Naive B cell (primary cell): Measurements from ENCODE around the gene GPATCH3. TPM values are rescaled to one million over a fixed set of nuclear protein-coding genes. Genes with fewer than 3 reads are reported as not detected.
"Not testable (repeated sequence)": the region's sequence is repeated elsewhere in the genome, so short reads cannot be mapped to it uniquely, and the experiment has no call there.

Experiments
- ATAC-seq, 2 donors: fragments of 150-1000 bp; cut with Tn5 transposase; 2 replicates each; pipeline ENCODE4 v1.10.0; 2021; ENCODE audit warnings: low read depth in 2 of 2, mild to moderate bottlenecking in 2 of 2, moderate library complexity in 2 of 2
- DNase-seq: peaks from one replicate; pipeline ENCODE4 v3.0.0; 2022
- H3K27ac Mint-ChIP-seq, 6 donors: one replicate each; pipeline ENCODE4 v1.8.0; 2020 to 2022; ENCODE audit warnings: mild to moderate bottlenecking in 6 of 6, mixed read lengths in 6 of 6, moderate library complexity in 5 of 6, inconsistent platforms in 2 of 6
- H3K27me3 Mint-ChIP-seq, 3 donors: one replicate each; pipeline ENCODE4 v1.8.0; 2021 to 2022; ENCODE audit warnings: mixed read lengths in 3 of 3, mild to moderate bottlenecking in 1 of 3
- H3K36me3 Mint-ChIP-seq, 2 donors: one replicate each; pipeline ENCODE4 v1.8.0; 2020 to 2022; ENCODE audit warnings: mixed read lengths in 2 of 2, inconsistent platforms in 1 of 2, mild to moderate bottlenecking in 1 of 2
- H3K4me1 Mint-ChIP-seq, 3 donors: one replicate each; pipeline ENCODE4 v1.8.0; 2020 to 2022; ENCODE audit warnings: mixed read lengths in 3 of 3, inconsistent platforms in 1 of 3, mild to moderate bottlenecking in 1 of 3, moderate library complexity in 1 of 3
- H3K4me3 Mint-ChIP-seq, 8 donors: one replicate each; pipeline ENCODE4 v1.8.0; 2020 to 2022; ENCODE audit warnings: mild to moderate bottlenecking in 8 of 8, mixed read lengths in 8 of 8, moderate library complexity in 8 of 8, inconsistent platforms in 2 of 8
- H3K9me3 Mint-ChIP-seq, 7 donors: one replicate each; pipeline ENCODE4 v1.8.0; 2020 to 2022; ENCODE audit warnings: mixed read lengths in 7 of 7, mild to moderate bottlenecking in 5 of 7, inconsistent platforms in 2 of 7, moderate library complexity in 1 of 7
- polyA plus RNA-seq, 6 donors: library from polyadenylated mRNA; unstranded; fragments of 300-500 nt; fragmentation: Illumina TruSeq; gene quantifications; one replicate each; pipeline ENCODE4 v1.2.3, GENCODE V29; 2021; ENCODE audit warnings: low read depth in 6 of 6

Gene GPATCH3
- polyA plus RNA-seq, 6 donors from 2014 or later: 11.0 to 22.1 (median 15.5) TPM

DNA sequence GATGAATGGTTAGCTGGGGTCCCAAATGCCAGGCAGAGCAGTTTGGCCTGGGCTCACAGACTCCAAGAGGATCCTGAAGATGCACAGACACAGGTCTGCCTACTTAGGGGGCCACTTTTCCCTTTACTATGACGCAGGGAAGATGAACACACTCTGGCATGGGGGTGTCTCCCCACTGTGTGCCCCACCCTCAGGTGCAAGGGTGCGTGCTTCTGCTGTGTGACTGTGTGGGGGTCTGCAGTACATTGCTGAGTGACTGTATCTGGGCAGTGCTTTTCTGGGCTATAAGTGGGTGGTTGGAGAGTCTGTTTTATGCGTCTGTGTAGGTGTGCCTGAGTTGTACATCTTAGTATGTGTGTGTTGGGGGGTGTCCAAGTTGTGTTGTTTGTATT is 9.7 kb upstream of the GPATCH3 start:
- Mint-ChIP-seq H3K9me3 (no peaks in the 10 kb centered on the region), H3K27me3 (peaks cover 0 to 24% (median 0%) of the 10 kb centered on the region in 3 donors), H3K4me1 (no peaks in the 10 kb centered on the region), H3K4me3 (no peak overlapping the region), H3K36me3 (no peaks in the 10 kb centered on the region), H3K27ac (peak overlapping the region in 1 of 6 donors; percentile 16)
- DNase-seq (no peak), ATAC-seq (no peak)

DNA sequence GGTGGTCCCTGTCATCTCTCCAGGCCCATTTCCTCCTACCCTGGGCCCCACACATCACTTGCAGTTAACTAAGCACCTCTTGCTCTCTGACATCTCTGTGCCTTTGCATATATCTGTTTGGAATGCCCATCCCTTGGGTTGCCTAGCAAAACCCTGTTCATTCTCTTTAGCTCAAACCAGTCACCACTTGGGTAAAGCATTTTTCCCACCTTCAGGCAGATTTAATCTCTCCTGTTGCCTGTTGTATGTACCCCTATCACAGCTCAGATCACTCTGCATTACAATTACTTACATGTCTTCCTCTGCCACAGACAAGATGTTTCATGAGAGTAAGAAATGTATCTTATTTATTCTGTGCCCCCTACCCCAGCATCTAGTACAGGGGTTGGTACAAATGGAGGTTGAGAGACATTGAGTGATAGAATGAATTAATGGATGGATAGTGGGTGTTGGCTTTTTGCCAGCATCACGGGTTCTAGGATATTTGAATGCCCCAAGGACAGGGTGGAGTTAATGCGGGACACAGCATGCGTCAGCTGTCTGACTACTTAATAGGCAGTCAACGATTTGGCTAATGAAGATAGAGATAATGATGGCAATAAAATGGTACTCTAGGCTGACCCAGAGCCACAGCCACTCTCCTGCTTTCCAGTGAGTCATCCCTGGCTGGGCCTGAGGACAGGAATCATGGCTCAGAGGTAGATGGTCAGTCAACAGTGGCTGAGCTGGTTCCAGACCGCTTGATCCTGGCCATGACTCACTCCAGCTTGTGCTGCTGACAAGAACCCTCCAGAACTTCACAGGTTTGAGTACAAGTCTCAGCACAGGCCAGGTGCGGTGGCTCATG is 7.0 kb upstream of the GPATCH3 start:
- Mint-ChIP-seq H3K27me3 (peaks cover 0 to 24% (median 0%) of the 10 kb centered on the region in 3 donors), H3K9me3 (no peaks in the 10 kb centered on the region), H3K36me3 (no peaks in the 10 kb centered on the region), H3K4me3 (no peak overlapping the region), H3K27ac (peak overlapping the region in 1 of 6 donors; percentile 27), H3K4me1 (peaks cover 0 to 2% (median 0%) of the 10 kb centered on the region in 3 donors)
- ATAC-seq: no peak
- DNase-seq: no peak

DNA sequence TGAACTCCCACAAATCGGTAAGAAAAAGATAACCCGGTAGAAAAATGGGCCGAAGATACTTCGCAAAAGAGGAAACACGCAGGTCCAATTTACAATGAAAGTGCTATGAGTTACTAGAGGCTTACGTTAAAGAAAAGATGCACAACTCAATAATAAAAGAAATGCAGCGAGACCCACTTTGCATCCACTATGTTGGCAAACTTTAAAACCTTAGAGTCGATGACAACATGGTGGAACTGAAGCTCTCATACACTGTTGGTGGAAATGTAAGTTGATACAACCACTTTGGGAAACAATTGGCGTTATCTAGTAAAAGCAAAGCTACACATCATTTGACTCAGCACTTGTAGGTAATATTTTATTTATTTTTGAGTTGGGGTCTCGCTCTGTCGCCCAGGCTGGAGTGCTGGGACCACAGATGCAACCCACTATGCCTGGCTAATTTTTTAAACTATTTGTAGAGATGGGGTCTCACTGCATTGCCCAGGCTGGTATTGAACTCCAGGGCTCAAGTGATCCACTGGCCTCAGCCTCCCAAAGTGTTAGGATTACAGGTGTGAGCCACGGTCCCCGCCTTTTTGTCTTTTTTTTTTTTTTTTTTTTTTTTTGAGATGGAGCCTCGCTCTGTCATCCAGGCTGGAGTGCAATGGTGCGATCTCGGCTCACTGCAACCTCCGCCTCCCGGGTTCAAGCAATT is 696 bp upstream of the GPATCH3 start:
- peak; percentile 2 to 5 for ATAC-seq
- no peak for DNase-seq

DNA sequence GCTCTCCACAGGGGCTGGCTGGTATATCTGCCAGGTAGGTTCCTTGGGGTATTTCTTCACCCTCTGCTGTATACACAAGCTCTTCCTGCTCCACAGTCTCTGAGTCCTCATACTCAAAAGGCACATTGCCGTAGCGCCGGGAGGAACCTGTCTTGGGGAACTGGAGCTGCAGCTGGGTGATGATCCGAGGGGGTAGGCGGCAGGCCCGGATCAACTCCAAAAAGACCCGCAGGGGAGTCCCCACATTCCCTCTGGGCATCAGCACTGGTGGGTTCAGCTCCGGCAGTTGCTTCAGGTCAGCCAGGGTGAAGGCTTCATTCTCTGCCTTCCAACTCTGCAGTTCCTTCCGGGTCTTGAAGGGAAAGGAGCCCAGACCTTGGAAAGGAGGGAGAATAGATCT is 2.9 kb downstream of the GPATCH3 start:
- DNase-seq (no peak), ATAC-seq (no peak)
- H3K4me3 Mint-ChIP-seq: peak overlapping the region in 2 of 8 donors; percentile 37 to 75
- H3K36me3 Mint-ChIP-seq: peaks cover 12 to 20% of the 10 kb centered on the region in 2 donors
- H3K27me3 Mint-ChIP-seq: no peaks in the 10 kb centered on the region
- H3K4me1 Mint-ChIP-seq: peaks cover 24 to 56% (median 36%) of the 10 kb centered on the region in 3 donors
- H3K9me3 Mint-ChIP-seq: no peaks in the 10 kb centered on the region
- H3K27ac Mint-ChIP-seq: no peak overlapping the region

More for the DNA sequence above, 696 bp upstream of the GPATCH3 start:
- Mint-ChIP-seq H3K4me1 (peaks cover 14 to 42% (median 29%) of the 10 kb centered on the region in 3 donors), H3K36me3 (peaks cover 7 to 8% of the 10 kb centered on the region in 2 donors), H3K27me3 (no peaks in the 10 kb centered on the region), H3K9me3 (no peaks in the 10 kb centered on the region), H3K4me3 (peak overlapping the region; percentile 94 to 99 (median 97)), H3K27ac (peak overlapping the region; percentile 96 to 99 (median 96))

DNA sequence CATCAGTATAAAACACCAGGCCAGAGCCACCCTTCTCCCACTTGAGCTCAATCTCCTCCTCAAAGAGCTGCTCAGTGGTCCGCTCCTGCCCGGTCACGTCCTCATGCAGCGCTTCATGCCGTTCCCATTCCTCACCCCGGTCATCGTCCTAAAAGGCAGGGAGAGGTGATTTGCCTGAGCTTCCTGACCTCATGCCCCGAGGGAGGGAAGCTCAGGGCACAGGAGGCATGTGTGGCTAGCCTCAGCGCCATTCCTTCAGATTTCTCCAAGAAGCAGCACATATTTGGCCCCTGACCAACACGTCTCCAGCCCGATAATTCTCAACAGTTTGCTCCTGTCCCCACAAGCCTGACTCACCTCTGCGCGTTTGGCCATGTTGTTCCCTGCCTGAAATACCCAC is 6.0 kb downstream of the GPATCH3 start:
- Mint-ChIP-seq H3K36me3 (peaks cover 12 to 20% of the 10 kb centered on the region in 2 donors), H3K27ac (peak overlapping the region in 2 of 6 donors; percentile 17 to 69), H3K27me3 (no peaks in the 10 kb centered on the region), H3K9me3 (no peaks in the 10 kb centered on the region), H3K4me1 (peaks cover 22 to 45% (median 34%) of the 10 kb centered on the region in 3 donors), H3K4me3 (peak overlapping the region in 2 of 8 donors; percentile 30 to 71)
- ATAC-seq: no peak
- DNase-seq: no peak

DNA sequence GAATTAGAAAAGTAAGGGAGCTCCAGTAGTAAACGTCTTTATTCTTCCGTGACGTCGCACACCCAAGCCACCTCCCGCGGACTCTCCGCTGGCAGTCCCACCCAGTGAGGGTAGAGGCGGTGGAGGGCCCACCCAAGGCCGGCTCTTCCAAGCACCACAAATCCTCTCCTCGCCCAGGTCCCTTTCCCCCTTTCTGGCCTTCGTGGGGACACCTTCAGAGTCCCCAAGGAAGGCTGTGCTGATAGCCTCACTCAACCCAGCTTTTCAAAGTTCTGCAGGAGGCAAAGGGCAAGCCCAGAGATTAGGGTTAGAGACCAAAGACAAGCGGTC is 9.8 kb downstream of the GPATCH3 start:
- Mint-ChIP-seq H3K9me3 (no peaks in the 10 kb centered on the region), H3K27me3 (no peaks in the 10 kb centered on the region), H3K27ac (peak overlapping the region; percentile 92 to 97 (median 94)), H3K36me3 (peaks cover 5 to 20% of the 10 kb centered on the region in 2 donors), H3K4me3 (peak overlapping the region; percentile 93 to 97 (median 96)), H3K4me1 (peaks cover 26 to 43% (median 40%) of the 10 kb centered on the region in 3 donors)
- ATAC-seq: peak; percentile 44 to 49
- DNase-seq: no peak

DNA sequence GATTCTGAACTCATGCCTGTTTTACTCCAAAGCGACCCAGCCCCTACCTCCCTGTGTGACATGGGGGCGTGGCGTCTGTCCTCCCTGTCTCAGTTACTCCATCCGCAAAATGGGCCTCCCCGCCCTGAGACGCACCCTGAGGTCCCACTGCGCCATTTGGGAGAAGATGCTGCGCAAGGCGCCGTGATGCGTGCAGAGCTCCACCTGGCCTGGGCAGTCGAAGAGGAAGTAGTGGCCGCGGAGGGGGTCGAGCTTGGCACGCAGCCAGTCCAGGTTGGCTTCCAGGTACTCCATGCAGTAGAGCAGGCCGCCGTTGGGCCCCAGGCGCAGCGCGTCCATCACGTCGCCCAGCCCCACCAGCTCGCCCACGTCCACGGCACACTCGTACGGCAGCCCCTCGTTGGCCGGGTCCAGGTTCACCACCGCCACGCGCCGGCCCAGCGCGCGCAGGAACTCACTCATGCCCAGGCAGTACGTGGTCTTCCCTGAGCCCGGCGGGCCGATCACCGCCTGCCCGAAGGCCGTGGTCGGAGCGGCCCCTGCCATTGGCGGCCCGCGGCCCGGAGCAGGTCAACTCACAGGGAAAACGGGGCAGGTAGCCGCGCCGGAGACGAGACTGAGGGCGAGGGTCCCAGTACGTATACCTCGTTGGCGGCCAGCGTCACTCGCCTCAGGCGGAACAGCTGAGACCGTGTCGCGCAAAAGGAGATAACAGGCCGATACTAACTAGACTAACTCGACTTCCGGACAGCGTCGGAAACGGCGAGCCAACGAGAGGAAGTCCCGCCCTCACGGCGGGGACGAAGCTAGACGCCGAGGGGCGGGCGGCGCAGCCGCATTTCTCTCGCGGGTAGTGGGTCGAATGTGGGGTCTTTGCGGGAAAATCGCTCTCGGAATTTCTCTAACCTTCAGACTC is 10.5 kb downstream of the GPATCH3 start, which contains the start of gene GPN2:
GPN2 (minus strand) TSS at position 733 of the 916 bp plus-strand sequence; CDS start at position 546, 187 bp downstream.
- no peaks in the 10 kb centered on the region for H3K9me3 Mint-ChIP-seq
- H3K27ac Mint-ChIP-seq: peak within 1 kb of the TSS; percentile 93 to 97 (median 96)
- H3K4me1 Mint-ChIP-seq: peaks cover 30 to 44% (median 40%) of the 10 kb centered on the region in 3 donors
- ATAC-seq: peak; percentile 94 to 96
- peaks cover 5 to 23% of the 10 kb centered on the region in 2 donors for H3K36me3 Mint-ChIP-seq
- no peaks in the 10 kb centered on the region for H3K27me3 Mint-ChIP-seq
- DNase-seq: peak; percentile 74
- H3K4me3 Mint-ChIP-seq: peak within 1 kb of the TSS; percentile 93 to 97 (median 96)

DNA sequence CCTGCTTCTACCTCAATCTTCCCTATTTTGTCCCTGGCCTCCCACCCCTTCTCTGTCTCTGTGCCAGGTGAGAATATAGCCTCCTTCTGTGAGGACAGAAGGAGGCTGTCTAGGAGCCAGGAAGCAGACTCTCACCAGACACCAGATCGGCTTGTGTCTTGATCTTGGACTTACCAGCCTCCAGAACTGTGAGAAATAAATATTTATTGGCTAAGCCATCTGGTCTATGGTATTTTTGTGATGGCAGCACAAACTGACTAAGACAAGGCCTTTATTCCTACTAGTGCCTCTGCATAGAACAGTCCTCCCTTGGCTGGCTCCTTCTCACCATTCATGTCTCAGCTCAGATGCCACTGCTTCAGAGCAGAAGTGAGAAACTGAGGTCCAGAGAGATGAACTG is 12.0 kb downstream of the GPATCH3 start:
- ATAC-seq: no peak
- peak overlapping the region in 7 of 8 donors; percentile 53 to 97 (median 93) for H3K4me3 Mint-ChIP-seq
- H3K27ac Mint-ChIP-seq: peak overlapping the region in 4 of 6 donors; percentile 49 to 94 (median 84)
- no peaks in the 10 kb centered on the region for H3K9me3 Mint-ChIP-seq
- DNase-seq: no peak
- H3K27me3 Mint-ChIP-seq: no peaks in the 10 kb centered on the region
- H3K36me3 Mint-ChIP-seq: peaks cover 1 to 26% of the 10 kb centered on the region in 2 donors
- peaks cover 27 to 41% (median 37%) of the 10 kb centered on the region in 3 donors for H3K4me1 Mint-ChIP-seq

DNA sequence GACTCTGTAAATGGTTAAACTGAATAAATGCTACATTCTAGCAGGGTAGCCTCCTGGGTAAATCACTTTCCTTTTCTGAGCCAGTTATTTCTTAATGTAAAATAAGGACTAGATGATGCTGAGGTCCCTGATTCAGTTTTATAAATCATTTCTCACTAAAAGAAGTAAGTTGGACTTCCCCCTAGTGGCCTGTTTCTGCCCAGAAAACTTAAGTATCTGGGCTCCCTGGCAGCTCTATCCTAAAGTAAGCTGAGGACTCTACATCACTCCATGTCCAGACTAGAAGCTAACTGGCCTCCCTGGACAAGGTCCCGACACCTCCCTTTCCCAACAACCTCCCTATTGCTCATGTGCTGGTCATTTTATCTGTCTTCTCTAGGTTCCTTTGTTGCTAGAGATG is 13.1 kb downstream of the GPATCH3 start:
- Mint-ChIP-seq H3K27me3 (no peaks in the 10 kb centered on the region), H3K27ac (peak overlapping the region in 1 of 6 donors; percentile 65), H3K36me3 (peaks cover 9 to 37% of the 10 kb centered on the region in 2 donors), H3K4me1 (peaks cover 30 to 45% (median 40%) of the 10 kb centered on the region in 3 donors), H3K9me3 (no peaks in the 10 kb centered on the region), H3K4me3 (peak overlapping the region in 3 of 8 donors; percentile 63 to 87 (median 83))
- ATAC-seq (no peak), DNase-seq (no peak)

DNA sequence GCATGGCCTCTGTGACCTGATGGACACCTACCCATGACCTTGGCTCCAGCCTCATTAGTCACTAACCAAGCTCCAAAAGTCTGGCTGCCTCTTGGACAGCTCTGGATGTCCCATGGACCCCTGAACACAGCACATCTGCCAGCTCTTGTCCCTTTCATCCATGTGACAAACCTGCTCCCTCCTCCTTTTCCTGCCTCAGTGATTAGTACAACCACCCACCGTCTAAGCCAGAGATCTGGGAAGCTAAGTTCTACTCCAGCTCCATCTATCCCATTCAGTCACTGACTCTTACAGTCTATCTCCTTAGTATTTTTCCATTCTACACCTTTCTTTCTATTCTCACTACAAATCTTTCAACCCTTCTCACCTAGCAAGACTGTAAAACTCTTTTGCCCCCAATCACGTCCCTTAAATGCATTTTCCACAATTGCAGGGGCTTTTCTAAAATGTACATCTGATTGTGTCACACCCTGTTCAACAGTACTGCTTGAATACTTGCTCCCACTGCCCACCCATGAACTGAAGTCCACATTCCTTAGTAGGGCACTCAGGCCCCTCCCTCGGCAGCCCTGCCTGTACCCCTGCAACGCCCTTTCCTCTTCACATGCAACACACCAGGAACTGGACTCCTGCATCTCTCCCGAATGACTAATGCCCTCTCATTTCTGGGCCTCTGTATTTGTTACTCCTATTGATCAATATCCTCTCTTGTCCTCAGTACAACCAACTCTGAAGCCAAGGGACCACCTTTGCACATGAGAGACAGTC is 17.4 kb downstream of the GPATCH3 start:
- ATAC-seq (no peak), DNase-seq (no peak)
- Mint-ChIP-seq H3K27ac (no peak overlapping the region), H3K36me3 (peaks cover 13 to 30% of the 10 kb centered on the region in 2 donors), H3K4me1 (peaks cover 13 to 20% (median 17%) of the 10 kb centered on the region in 3 donors), H3K4me3 (no peak overlapping the region), H3K27me3 (no peaks in the 10 kb centered on the region), H3K9me3 (no peaks in the 10 kb centered on the region)

DNA sequence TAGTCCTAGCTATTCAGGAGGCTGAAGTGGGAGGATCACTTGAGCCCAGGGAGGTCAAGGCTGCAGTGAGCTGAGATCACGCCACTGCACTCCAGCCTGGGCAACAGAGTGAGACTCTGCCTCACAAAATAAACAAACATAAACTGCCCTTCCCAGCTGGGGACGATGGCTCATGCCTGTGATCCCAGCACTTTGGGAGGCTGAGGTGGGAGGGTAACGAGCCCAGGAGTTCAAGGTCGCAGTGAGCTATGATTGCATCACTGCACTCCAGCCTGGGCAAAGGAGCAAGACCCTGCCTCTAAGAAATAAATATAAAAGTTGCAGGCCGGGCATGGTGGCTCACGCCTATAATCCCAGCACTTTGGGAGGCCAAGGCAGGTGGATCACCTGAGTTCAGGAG is 18.7 kb downstream of the GPATCH3 start:
- Mint-ChIP-seq H3K4me1 (peaks cover 13 to 17% (median 15%) of the 10 kb centered on the region in 3 donors), H3K36me3 (peaks cover 13 to 30% of the 10 kb centered on the region in 2 donors)
- not testable (repeated sequence) for ATAC-seq, H3K4me3 Mint-ChIP-seq, H3K9me3 Mint-ChIP-seq, DNase-seq, H3K27ac Mint-ChIP-seq, H3K27me3 Mint-ChIP-seq

DNA sequence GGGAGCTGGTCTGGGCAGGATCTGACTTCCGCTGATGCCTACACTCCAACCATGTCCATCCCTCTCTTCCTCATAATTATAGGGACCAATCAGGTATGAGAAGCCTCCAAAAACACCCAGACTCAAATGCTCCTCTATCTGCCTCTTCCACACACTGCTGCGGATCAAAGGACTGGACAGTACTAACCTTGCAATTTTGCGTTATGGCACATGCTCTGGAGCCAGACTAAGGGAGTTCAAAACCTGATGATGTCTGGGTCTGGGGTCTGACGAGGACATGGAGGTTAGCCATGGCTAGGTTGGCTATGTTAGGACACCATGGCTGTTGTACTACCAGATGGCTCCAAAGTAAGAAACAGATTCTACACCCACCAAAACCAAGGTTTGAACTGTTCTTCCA is 20.5 kb downstream of the GPATCH3 start:
- Mint-ChIP-seq H3K4me1 (peaks cover 11 to 13% (median 12%) of the 10 kb centered on the region in 3 donors), H3K27ac (no peak overlapping the region), H3K36me3 (peaks cover 13 to 24% of the 10 kb centered on the region in 2 donors), H3K4me3 (no peak overlapping the region), H3K9me3 (no peaks in the 10 kb centered on the region), H3K27me3 (no peaks in the 10 kb centered on the region)
- DNase-seq (no peak), ATAC-seq (no peak)
